ENCODE results near the gene CACNG3. TPM values are rescaled to one million over a fixed set of nuclear protein-coding genes. Genes with fewer than 3 reads are reported as not detected.

CACNG3 gene
- total RNA-seq, 1 donor from 2014 or later: not detected

GRCh38 chr16:24302636-24303035 is 46.5 kb downstream of the CACNG3 start:
- Histone ChIP-seq H3K36me3 (ENCODE audit: control insufficient read depth, insufficient read depth, low read length) (no peaks in the 10 kb centered on the region), H3K27me3 (ENCODE audit: control insufficient read depth, insufficient read depth, low read length) (no peaks in the 10 kb centered on the region), H3K4me3 (ENCODE audit: low read depth, low read length) (no peak overlapping the region)
- no peak for TF ChIP-seq CTCF (IDR thresholded peaks at IDR 0.05; ENCODE audit: insufficient read depth, low read length, poor library complexity, severe bottlenecking)
- DNase-seq (ENCODE audit: low read depth): no peak

- no peak overlapping the region for H3K4me3 ChIP-seq (ENCODE audit: low read depth, low read length)
- DNase-seq (ENCODE audit: low read depth): no peak
- no peak for TF ChIP-seq CTCF (IDR thresholded peaks at IDR 0.05; ENCODE audit: insufficient read depth, low read length, poor library complexity, severe bottlenecking)
- H3K36me3 ChIP-seq (ENCODE audit: control insufficient read depth, insufficient read depth, low read length): no peaks in the 10 kb centered on the region
- H3K27me3 ChIP-seq (ENCODE audit: control insufficient read depth, insufficient read depth, low read length): no peaks in the 10 kb centered on the region
Measured at GRCh38 chr16:24308200-24308599, 52.1 kb downstream of the CACNG3 start.

GRCh38 chr16:24309258-24310142 is 53.4 kb downstream of the CACNG3 start:
- Histone ChIP-seq H3K4me3 (ENCODE audit: low read depth, low read length) (no peak overlapping the region), H3K36me3 (ENCODE audit: control insufficient read depth, insufficient read depth, low read length) (no peaks in the 10 kb centered on the region), H3K27me3 (ENCODE audit: control insufficient read depth, insufficient read depth, low read length) (no peaks in the 10 kb centered on the region)
- DNase-seq (ENCODE audit: low read depth): no peak
- no peak for TF ChIP-seq CTCF (IDR thresholded peaks at IDR 0.05; ENCODE audit: insufficient read depth, low read length, poor library complexity, severe bottlenecking)

GRCh38 chr16:24315343-24315742 is 59.2 kb downstream of the CACNG3 start:
- H3K36me3 ChIP-seq (ENCODE audit: control insufficient read depth, insufficient read depth, low read length): no peaks in the 10 kb centered on the region
- no peak for TF ChIP-seq CTCF (IDR thresholded peaks at IDR 0.05; ENCODE audit: insufficient read depth, low read length, poor library complexity, severe bottlenecking)
- no peaks in the 10 kb centered on the region for H3K27me3 ChIP-seq (ENCODE audit: control insufficient read depth, insufficient read depth, low read length)
- H3K4me3 ChIP-seq (ENCODE audit: low read depth, low read length): no peak overlapping the region
- DNase-seq (ENCODE audit: low read depth): no peak

- no peak overlapping the region for H3K4me3 ChIP-seq (ENCODE audit: low read depth, low read length)
- TF ChIP-seq CTCF (IDR thresholded peaks at IDR 0.05; ENCODE audit: insufficient read depth, low read length, poor library complexity, severe bottlenecking): no peak
- H3K27me3 ChIP-seq (ENCODE audit: control insufficient read depth, insufficient read depth, low read length): no peaks in the 10 kb centered on the region
- no peak for DNase-seq (ENCODE audit: low read depth)
- no peaks in the 10 kb centered on the region for H3K36me3 ChIP-seq (ENCODE audit: control insufficient read depth, insufficient read depth, low read length)
Measured at GRCh38 chr16:24318680-24319079, 62.5 kb downstream of the CACNG3 start.
